Articular chondrocyte of knee joint (primary cell): Measurements from ENCODE around the gene MCM7. TPM values are rescaled to one million over a fixed set of nuclear protein-coding genes. Genes with fewer than 3 reads are reported as not detected.

ENCODE experiments used
- small RNA-seq: library from RNA; depleted of rRNA; stranded (forward); fragments of <200 nt; gene quantifications from one replicate; pipeline ENCODE3, GENCODE V24; 2012
- total RNA-seq: library from RNA; depleted of rRNA; stranded (reverse); fragments of >200 nt; gene quantifications from 2 replicates; pipeline ENCODE4 v1.2.3, GENCODE V29; 2012

Gene MCM7
- total RNA-seq: 30.8 and 35.6 TPM in 2 replicates

GRCh38 chr7:100101016-100101862, at the start of gene MCM7, which contains the start of gene AP4M1:
Gene MCM7, minus strand, starts transcription at chr7:100101397. Its CDS starts 103 bp downstream, at chr7:100101294.
Gene AP4M1, plus strand, starts transcription at chr7:100101643. Its CDS starts 72 bp downstream, at chr7:100101715.

GRCh38 chr7:100148559-100149328, 47.5 kb upstream of the MCM7 start, which contains the start of gene LAMTOR4:
Gene LAMTOR4, plus strand, starts transcription at chr7:100148918. Its CDS starts 55 bp downstream, at chr7:100148973.

GRCh38 chr7:100126931-100127865, 26.0 kb upstream of the MCM7 start, which contains the start of gene MBLAC1:
Gene MBLAC1, plus strand, starts transcription at chr7:100126967. Its CDS starts 429 bp downstream, at chr7:100127396.

GRCh38 chr7:100119072-100119969, 18.1 kb upstream of the MCM7 start, which contains the start of the genes CNPY4 and TAF6:
Gene CNPY4, plus strand, starts transcription at chr7:100119634. Its CDS starts 111 bp downstream, at chr7:100119745.
Gene TAF6, minus strand, starts transcription at chr7:100119358. Its CDS starts 5,149 bp downstream, at chr7:100114209.

GRCh38 chr7:100088621-100089457, 12.4 kb downstream of the MCM7 start, which contains the start of gene COPS6:
Gene COPS6, plus strand, starts transcription at chr7:100088969. Its CDS starts 22 bp downstream, at chr7:100088991.

GRCh38 chr7:100081535-100082102, 19.6 kb downstream of the MCM7 start, which contains the start of gene ZNF3:
Gene ZNF3, minus strand, starts transcription at chr7:100081723. Its CDS starts 4,366 bp downstream, at chr7:100077357.

GRCh38 chr7:100049441-100050291, 51.5 kb downstream of the MCM7 start, which contains the start of gene ZSCAN21:
Gene ZSCAN21, plus strand, starts transcription at chr7:100049774. Its CDS starts 7,233 bp downstream, at chr7:100057007.

Small RNA genes lying within 50 kb of the gene (small RNA-seq; reads per million reads assigned to genes)
- gene MIR106B (10,121 reads per million, percentile 100 among the genes with 10 or more reads in this experiment), gene MIR25 (5,727 reads per million, percentile 100 among the genes with 10 or more reads in this experiment), gene MIR93 (4,463 reads per million, percentile 100 among the genes with 10 or more reads in this experiment)

Other genes with a start within 250 kb of the MCM7 start
- 0.22 and 0.91 TPM in 2 replicates for gene OR2AE1, start 224.4 kb downstream of the MCM7 start, total RNA-seq
- gene TRIM4, start 181.9 kb downstream of the MCM7 start, total RNA-seq: 30.3 and 34.6 TPM in 2 replicates
- gene GJC3, start 171.8 kb downstream of the MCM7 start, total RNA-seq: not detected in 2 replicates
- gene AZGP1, start 125.4 kb downstream of the MCM7 start, total RNA-seq: not detected in 2 replicates
- gene ZKSCAN1, start 85.8 kb downstream of the MCM7 start, total RNA-seq: 52.4 and 64.9 TPM in 2 replicates
- gene ZSCAN21, start 51.6 kb downstream of the MCM7 start, total RNA-seq: 9.0 TPM in 2 replicates
- gene ZNF3, start 19.7 kb downstream of the MCM7 start, total RNA-seq: 29.0 and 37.1 TPM in 2 replicates
- gene COPS6, start 12.4 kb downstream of the MCM7 start, total RNA-seq: 72.2 and 72.5 TPM in 2 replicates
- gene AP4M1, start 246 bp upstream of the MCM7 start, total RNA-seq: 19.1 and 21.7 TPM in 2 replicates
- 34.6 and 36.4 TPM in 2 replicates for gene TAF6, start 18.0 kb upstream of the MCM7 start, total RNA-seq
- 35.5 and 37.9 TPM in 2 replicates for gene CNPY4, start 18.2 kb upstream of the MCM7 start, total RNA-seq
- gene MBLAC1, start 25.6 kb upstream of the MCM7 start, total RNA-seq: 1.2 and 2.0 TPM in 2 replicates
- 62.3 and 64.1 TPM in 2 replicates for gene LAMTOR4, start 47.5 kb upstream of the MCM7 start, total RNA-seq
- gene TRAPPC14, start 57.3 kb upstream of the MCM7 start, total RNA-seq: 4.6 and 6.7 TPM in 2 replicates
- 1.7 and 3.6 TPM in 2 replicates for gene GAL3ST4, start 67.2 kb upstream of the MCM7 start, total RNA-seq
- gene GPC2, start 76.0 kb upstream of the MCM7 start, total RNA-seq: 0.52 and 0.76 TPM in 2 replicates
- 0.39 and 0.54 TPM in 2 replicates for gene STAG3, start 76.5 kb upstream of the MCM7 start, total RNA-seq
- gene PVRIG, start 118.6 kb upstream of the MCM7 start, total RNA-seq: not detected in 2 replicates
- not detected in 2 replicates for gene SPDYE3, start 206.3 kb upstream of the MCM7 start, total RNA-seq